Measurements from ENCODE around the gene STK16. TPM values are rescaled to one million over a fixed set of nuclear protein-coding genes. Genes with fewer than 3 reads are reported as not detected.

Gene STK16
- total and polyA plus RNA-seq, 2 of the 13 experiments (the other 11 are each of a cell fraction or from before 2014, with no cell fraction given) = 28.0 to 50.9 TPM

DNA sequence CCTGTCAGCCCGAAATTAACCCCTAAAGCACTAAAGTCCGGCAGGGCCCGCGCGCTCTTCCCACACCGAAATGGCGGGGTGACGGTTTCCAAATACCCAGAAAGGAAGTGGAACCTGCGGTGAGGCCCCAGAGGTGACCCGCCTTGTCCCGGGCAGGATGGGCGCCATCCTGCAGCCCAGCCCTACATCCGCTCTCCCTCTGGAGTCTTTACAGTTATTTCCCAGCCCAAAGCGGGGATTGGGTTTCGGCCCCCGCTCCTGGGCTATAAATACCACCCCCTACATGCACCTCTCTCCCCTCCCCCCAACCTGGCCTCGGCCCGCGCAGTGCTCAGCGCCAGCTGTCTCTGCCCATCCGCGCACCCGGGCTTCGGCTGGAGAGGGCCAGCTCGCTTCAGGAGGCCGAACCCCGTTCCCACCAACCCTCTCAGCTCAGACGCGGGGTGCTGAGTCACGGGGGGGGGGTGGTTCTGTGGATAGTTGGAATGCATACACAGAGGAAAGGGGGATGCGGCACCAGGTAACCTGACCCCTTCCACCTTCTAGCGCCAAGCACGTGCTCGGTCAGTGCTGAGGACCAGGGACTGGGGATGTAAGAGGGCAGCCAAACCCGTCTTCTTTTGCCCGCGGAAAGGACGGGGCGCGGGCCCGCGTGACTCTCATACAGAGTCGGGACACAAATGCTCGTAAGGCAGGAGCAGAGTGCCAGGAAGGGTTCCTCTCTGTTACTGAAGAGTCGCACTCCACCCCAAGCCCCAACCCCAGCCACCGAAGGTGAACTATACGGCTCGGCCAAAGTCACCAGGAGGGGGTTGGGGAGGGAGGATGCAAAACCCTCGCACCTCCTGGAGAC is 7.8 kb downstream of the STK16 start, which contains the start of gene TUBA4B (continued):
- TF ChIP-seq, protein P1, sequence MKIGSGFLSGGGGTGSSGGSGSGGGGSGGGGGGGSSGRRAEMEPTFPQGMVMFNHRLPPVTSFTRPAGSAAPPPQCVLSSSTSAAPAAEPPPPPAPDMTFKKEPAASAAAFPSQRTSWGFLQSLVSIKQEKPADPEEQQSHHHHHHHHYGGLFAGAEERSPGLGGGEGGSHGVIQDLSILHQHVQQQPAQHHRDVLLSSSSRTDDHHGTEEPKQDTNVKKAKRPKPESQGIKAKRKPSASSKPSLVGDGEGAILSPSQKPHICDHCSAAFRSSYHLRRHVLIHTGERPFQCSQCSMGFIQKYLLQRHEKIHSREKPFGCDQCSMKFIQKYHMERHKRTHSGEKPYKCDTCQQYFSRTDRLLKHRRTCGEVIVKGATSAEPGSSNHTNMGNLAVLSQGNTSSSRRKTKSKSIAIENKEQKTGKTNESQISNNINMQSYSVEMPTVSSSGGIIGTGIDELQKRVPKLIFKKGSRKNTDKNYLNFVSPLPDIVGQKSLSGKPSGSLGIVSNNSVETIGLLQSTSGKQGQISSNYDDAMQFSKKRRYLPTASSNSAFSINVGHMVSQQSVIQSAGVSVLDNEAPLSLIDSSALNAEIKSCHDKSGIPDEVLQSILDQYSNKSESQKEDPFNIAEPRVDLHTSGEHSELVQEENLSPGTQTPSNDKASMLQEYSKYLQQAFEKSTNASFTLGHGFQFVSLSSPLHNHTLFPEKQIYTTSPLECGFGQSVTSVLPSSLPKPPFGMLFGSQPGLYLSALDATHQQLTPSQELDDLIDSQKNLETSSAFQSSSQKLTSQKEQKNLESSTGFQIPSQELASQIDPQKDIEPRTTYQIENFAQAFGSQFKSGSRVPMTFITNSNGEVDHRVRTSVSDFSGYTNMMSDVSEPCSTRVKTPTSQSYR (CRISPR knock-in tag; IDR thresholded peaks at IDR 0.05; ENCODE audit: borderline replicate concordance) = no peak
- TF ChIP-seq ZBTB7B (CRISPR knock-in tag; IDR thresholded peaks at IDR 0.05) (no peak), CEBPG (CRISPR knock-in tag; IDR thresholded peaks at IDR 0.05) (no peak), ZNF703 (CRISPR knock-in tag; IDR thresholded peaks at IDR 0.05; ENCODE audit: borderline replicate concordance) (no peak), SNAPC4 (CRISPR knock-in tag; IDR thresholded peaks at IDR 0.05) (no peak), KDM5B (CRISPR knock-in tag; IDR thresholded peaks at IDR 0.05; ENCODE audit: borderline replicate concordance) (no peak), CHD2 (IDR thresholded peaks at IDR 0.05; ENCODE audit: low read depth, low read length) (no peak), REXO4 (CRISPR knock-in tag; IDR thresholded peaks at IDR 0.05; ENCODE audit: borderline replicate concordance) (no peak), FIP1L1 (IDR thresholded peaks at IDR 0.05; ENCODE audit: borderline replicate concordance, insufficient read depth, low read depth, low read length) (no peak), HES4 (CRISPR knock-in tag; IDR thresholded peaks at IDR 0.05; ENCODE audit: borderline replicate concordance) (no peak), MTA1 (CRISPR knock-in tag; IDR thresholded peaks at IDR 0.05; ENCODE audit: borderline replicate concordance) (no peak), ZNF503 (CRISPR knock-in tag; IDR thresholded peaks at IDR 0.05) (no peak), ZBTB1 (CRISPR knock-in tag; IDR thresholded peaks at IDR 0.05; ENCODE audit: borderline replicate concordance) (no peak)
- TF ChIP-seq, protein P2, sequence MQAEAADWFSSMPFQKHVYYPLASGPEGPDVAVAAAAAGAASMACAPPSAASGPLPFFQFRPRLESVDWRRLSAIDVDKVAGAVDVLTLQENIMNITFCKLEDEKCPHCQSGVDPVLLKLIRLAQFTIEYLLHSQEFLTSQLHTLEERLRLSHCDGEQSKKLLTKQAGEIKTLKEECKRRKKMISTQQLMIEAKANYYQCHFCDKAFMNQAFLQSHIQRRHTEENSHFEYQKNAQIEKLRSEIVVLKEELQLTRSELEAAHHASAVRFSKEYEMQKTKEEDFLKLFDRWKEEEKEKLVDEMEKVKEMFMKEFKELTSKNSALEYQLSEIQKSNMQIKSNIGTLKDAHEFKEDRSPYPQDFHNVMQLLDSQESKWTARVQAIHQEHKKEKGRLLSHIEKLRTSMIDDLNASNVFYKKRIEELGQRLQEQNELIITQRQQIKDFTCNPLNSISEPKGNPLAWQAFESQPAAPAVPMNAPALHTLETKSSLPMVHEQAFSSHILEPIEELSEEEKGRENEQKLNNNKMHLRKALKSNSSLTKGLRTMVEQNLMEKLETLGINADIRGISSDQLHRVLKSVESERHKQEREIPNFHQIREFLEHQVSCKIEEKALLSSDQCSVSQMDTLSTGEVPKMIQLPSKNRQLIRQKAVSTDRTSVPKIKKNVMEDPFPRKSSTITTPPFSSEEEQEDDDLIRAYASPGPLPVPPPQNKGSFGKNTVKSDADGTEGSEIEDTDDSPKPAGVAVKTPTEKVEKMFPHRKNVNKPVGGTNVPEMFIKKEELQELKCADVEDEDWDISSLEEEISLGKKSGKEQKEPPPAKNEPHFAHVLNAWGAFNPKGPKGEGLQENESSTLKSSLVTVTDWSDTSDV (CRISPR knock-in tag; IDR thresholded peaks at IDR 0.05) = no peak
- TF ChIP-seq, protein P3, sequence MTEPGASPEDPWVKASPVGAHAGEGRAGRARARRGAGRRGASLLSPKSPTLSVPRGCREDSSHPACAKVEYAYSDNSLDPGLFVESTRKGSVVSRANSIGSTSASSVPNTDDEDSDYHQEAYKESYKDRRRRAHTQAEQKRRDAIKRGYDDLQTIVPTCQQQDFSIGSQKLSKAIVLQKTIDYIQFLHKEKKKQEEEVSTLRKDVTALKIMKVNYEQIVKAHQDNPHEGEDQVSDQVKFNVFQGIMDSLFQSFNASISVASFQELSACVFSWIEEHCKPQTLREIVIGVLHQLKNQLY (CRISPR knock-in tag; IDR thresholded peaks at IDR 0.05) = no peak
